Right lobe of liver (tissue), 6 donors: ENCODE measurements around the gene NDUFS7. TPM values are rescaled to one million over a fixed set of nuclear protein-coding genes. Genes with fewer than 3 reads are reported as not detected.

Experiments used
- ATAC-seq, 4 donors: fragments of 200-7000 bp; cut with Tn5 transposase; one replicate each; pipeline ENCODE4 v1.9.1; 2020; ENCODE audit warnings: mild to moderate bottlenecking in 4 of 4, moderate library complexity in 4 of 4
- DNase-seq, 3 donors: peaks; one replicate each; pipeline ENCODE4 v3.0.0-alpha.2; 2020
- H3K27ac ChIP-seq, 3 donors: fragments of 200-600 bp; one replicate each; pipeline ENCODE4 v1.8.0; 2022
- H3K27me3 ChIP-seq, 2 donors: fragments of 200-600 bp; one replicate each; pipeline ENCODE4 v1.8.0; 2022
- H3K36me3 ChIP-seq, 4 donors: fragments of 200-600 bp; sonication (generic) in 1 of 4; one replicate each; pipeline versions ENCODE4 v1.5.1 to v1.8.0; 2017 to 2022; ENCODE audit warnings: control low read depth in 1 of 4
- H3K4me1 ChIP-seq, 4 donors: fragments of 200-600 bp; sonication (generic) in 1 of 4; one replicate each; pipeline versions ENCODE4 v1.5.1 to v1.8.0; 2017 to 2022; ENCODE audit warnings: control low read depth in 1 of 4
- H3K4me3 ChIP-seq, 3 donors: fragments of 200-600 bp; one replicate each; pipeline ENCODE4 v1.8.0; 2022
- H3K9me3 ChIP-seq, 4 donors: fragments of 200-600 bp; sonication (generic) in 1 of 4; one replicate each; pipeline versions ENCODE4 v1.5.1 to v1.8.0; 2017 to 2022; ENCODE audit warnings: control low read depth in 1 of 4
- CTCF ChIP-seq, 4 donors: fragments of 200-600 bp in 3 of 4; fragments of 450-650 bp in 1 of 4; IDR thresholded peaks; one replicate each; pipeline versions ENCODE4 v1.5.1 to v1.8.0; 2016 to 2022; ENCODE audit warnings: antibody characterized with exemption in 4 of 4, mild to moderate bottlenecking in 2 of 4
- POLR2A ChIP-seq: fragments of 450-650 bp; IDR thresholded peaks from one replicate; pipeline ENCODE4 v1.6.1; 2017; ENCODE audit warnings: antibody characterized with exemption, mild to moderate bottlenecking
- WGBS: methylation state at CpG from one replicate; pipeline ENCODE4 v1.1.6; 2018; ENCODE audit warnings: low coverage, low lambda C conversion rate; ENCODE audit not compliant: insufficient coverage; ENCODE audit errors: missing lambda C conversion rate; 5-methylcytosine and 5-hydroxymethylcytosine counted together
- intact Hi-C, 2 donors: fragments of 100-400 bp; cut with DNase I; formaldehyde crosslinking; loops; one replicate each; pipeline versions ENCODE4 v1.11.2 to v1.14.1; 2022
- total RNA-seq, 6 experiments: library from RNA; depleted of rRNA in 2 of 6; stranded (reverse); fragments of >200 nt in 2 of 6; fragmentation: NEBNext Ultra II Directional in 3 of 6; extraction: Animal tissue kit (Norgen Biotek cat#: 25700) in 3 of 6; gene quantifications; one replicate each; pipeline versions ENCODE4 v1.1.0 to v1.2.4, GENCODE V29; 2016 to 2023
- donor health status: DM: no; HTN: yes; CAD: no.
- donor health status: DM: no; HTN: no; CAD: no.
- donor health status: DM: no; HTN: no; CAD: no.
- donor health status: DM: no; HTN: yes; CAD: no.
- donor health status: DM: no; HTN: yes; CAD: no.

Gene NDUFS7
- total RNA-seq, 6 experiments from 2014 or later = 70.1 to 210 (median 85.0) TPM

DNA sequence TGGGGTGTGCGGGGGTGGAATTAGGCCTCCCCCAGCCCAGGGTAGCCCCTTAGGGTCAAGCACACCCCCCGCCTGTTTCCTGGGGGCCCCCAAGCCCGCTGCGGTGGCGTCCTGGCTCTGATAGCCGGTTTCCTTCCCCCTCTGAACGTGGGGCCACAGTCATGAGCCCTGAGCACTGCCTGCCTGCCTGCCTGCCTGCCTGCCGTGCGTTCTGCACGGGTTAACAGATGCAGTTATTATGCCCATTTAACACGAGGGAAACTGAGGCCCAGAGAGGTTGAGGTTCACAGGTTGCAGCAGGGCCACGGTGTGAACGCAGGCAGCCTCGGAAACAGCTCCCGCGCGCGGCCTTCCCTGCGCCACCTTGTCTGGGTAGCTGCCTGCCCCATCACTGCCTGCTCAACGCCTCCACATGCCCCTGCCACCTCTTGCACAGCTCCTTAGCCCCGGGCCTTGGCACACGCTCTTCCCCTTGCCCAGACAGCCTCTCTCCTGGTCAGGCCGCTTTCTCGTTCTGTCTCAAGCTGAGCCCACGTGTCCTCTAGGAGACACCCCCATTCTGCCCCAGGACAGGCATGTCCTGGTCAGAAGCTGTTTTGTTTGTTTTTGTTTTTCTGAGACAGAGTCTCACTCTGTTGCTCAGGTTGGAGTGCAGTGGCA is 18.8 kb downstream of the NDUFS7 start:
- TF ChIP-seq POLR2A (no peak), CTCF (IDR thresholded peaks at IDR 0.05) (no peak)
- intact Hi-C loops = no loop called here
- Histone ChIP-seq H3K4me3 (no peak overlapping the region), H3K36me3 (peaks cover 0 to 19% (median 7%) of the 10 kb centered on the region in 4 donors), H3K27me3 (no peaks in the 10 kb centered on the region), H3K4me1 (peaks cover 0 to 16% (median 6%) of the 10 kb centered on the region in 4 donors), H3K9me3 (no peaks in the 10 kb centered on the region), H3K27ac (no peak overlapping the region)
- DNase-seq (peak in 1 of 3 donors; percentile 55), ATAC-seq (no peak)
- WGBS = 49% methylated on average over 7 of the region's 25 CpGs

GRCh38 chr19:1406774-1407527 is 23.2 kb downstream of the NDUFS7 start:
- DNase-seq = peak; percentile 99
- WGBS = 0% methylated on average over 15 of the region's 72 CpGs

GRCh38 chr19:1407528-1408299 is 24.0 kb downstream of the NDUFS7 start, which contains the start of gene DAZAP1:
Gene DAZAP1 (plus strand): TSS chr19:1407586. CDS start chr19:1407774, 188 bp downstream.
- Histone ChIP-seq H3K4me1 (peaks cover 4 to 39% (median 14%) of the 10 kb centered on the region in 4 donors), H3K36me3 (peaks cover 0 to under 1% (median 0%) of the 10 kb centered on the region in 4 donors), H3K4me3 (peak within 1 kb of the TSS; percentile 81 to 93 (median 92)), H3K9me3 (no peaks in the 10 kb centered on the region), H3K27me3 (no peaks in the 10 kb centered on the region), H3K27ac (peak within 1 kb of the TSS; percentile 79 to 87 (median 85))
- 0% methylated on average over 2 of the region's 121 CpGs for WGBS
- TF ChIP-seq CTCF (IDR thresholded peaks at IDR 0.05) (no peak), POLR2A (peak; percentile 20)
- DNase-seq = peak in 2 of 3 donors; percentile 59 to 71
- intact Hi-C loops = no loop called here
- ATAC-seq = peak in 1 of 4 donors; percentile 4

More at GRCh38 chr19:1406774-1407527, 23.2 kb downstream of the NDUFS7 start:
- H3K36me3 ChIP-seq = no peaks in the 10 kb centered on the region
- ATAC-seq = peak; percentile 87 to 93 (median 89)
- TF ChIP-seq CTCF (IDR thresholded peaks at IDR 0.05) (peak; percentile 38 to 43 (median 38)), POLR2A (peak; percentile 47)
- no peaks in the 10 kb centered on the region for H3K27me3 ChIP-seq
- H3K4me3 ChIP-seq = peak overlapping the region; percentile 60 to 92 (median 74)
- H3K9me3 ChIP-seq = no peaks in the 10 kb centered on the region
- intact Hi-C loops = no loop called here
- peak overlapping the region; percentile 52 to 70 (median 60) for H3K27ac ChIP-seq
- H3K4me1 ChIP-seq = peaks cover 0 to 31% (median 14%) of the 10 kb centered on the region in 4 donors
